Stomach (tissue), 9 donors: Measurements from ENCODE around the gene UGT2B17. TPM values are rescaled to one million over a fixed set of nuclear protein-coding genes. Genes with fewer than 3 reads are reported as not detected.
"Not testable (repeated sequence)": the region's sequence is repeated elsewhere in the genome, so short reads cannot be mapped to it uniquely, and the experiment has no call there.

Experiments used
- DNase-seq, 2 donors: peaks; one replicate each; pipeline versions ENCODE4 v3.0.0 to v3.0.0-alpha.2; 2013 to 2019
- H3K27ac ChIP-seq, 5 donors: fragments of 200-600 bp in 4 of 5; sonication (generic) in 4 of 5; one replicate each; pipeline ENCODE4 v1.5.1; 2013 to 2019; ENCODE audit warnings: mild to moderate bottlenecking in 1 of 5, moderate library complexity in 1 of 5
- H3K27me3 ChIP-seq, 3 donors: fragments of 200-600 bp; sonication (generic); one replicate each; pipeline ENCODE4 v1.5.1; 2017 to 2019; ENCODE audit warnings: mixed run types in 1 of 3
- H3K36me3 ChIP-seq, 4 donors: fragments of 200-600 bp; sonication (generic); 1 replicate in 3 of 4; 2 replicates in 1 of 4; pipeline ENCODE4 v1.5.1; 2016 to 2019
- H3K4me1 ChIP-seq, 4 donors: fragments of 200-600 bp; sonication (generic); one replicate each; pipeline ENCODE4 v1.5.1; 2016 to 2019
- H3K4me3 ChIP-seq, 4 donors: fragments of 200-600 bp; sonication (generic) in 3 of 4; one replicate each; pipeline ENCODE4 v1.5.1; 2016 to 2019; ENCODE audit warnings: mild to moderate bottlenecking in 1 of 4
- H3K9me3 ChIP-seq, 4 donors: fragments of 200-600 bp; sonication (generic); one replicate each; pipeline ENCODE4 v1.5.1; 2016 to 2019
- CTCF ChIP-seq, 7 experiments: fragments of 450-650 bp in 4 of 7; fragments of 200-600 bp in 3 of 7; sonication (generic) in 3 of 7; IDR thresholded peaks; one replicate each; pipeline ENCODE4 v1.5.1; 2016 to 2019; ENCODE audit warnings: antibody characterized with exemption in 7 of 7, control low read depth in 2 of 7, mild to moderate bottlenecking in 1 of 7
- EP300 ChIP-seq: sonication (generic); formaldehyde crosslinking; IDR thresholded peaks from one replicate; pipeline ENCODE4 v1.6.1; 2017; ENCODE audit warnings: antibody characterized with exemption
- POLR2A ChIP-seq, 4 donors: fragments of 450-650 bp; IDR thresholded peaks; one replicate each; pipeline ENCODE4 v1.6.1; 2016; ENCODE audit warnings: antibody characterized with exemption in 4 of 4, control low read depth in 2 of 4, mild to moderate bottlenecking in 1 of 4, moderate library complexity in 1 of 4
- POLR2AphosphoS5 ChIP-seq, 3 donors: sonication (generic); formaldehyde crosslinking; IDR thresholded peaks; one replicate each; pipeline ENCODE4 v1.6.1; 2016; ENCODE audit warnings: antibody characterized with exemption in 3 of 3
- WGBS, 5 donors: extraction: QIAGEN DNeasy Blood & Tissue Kit in 3 of 5; methylation state at CpG; one replicate each; pipeline versions ENCODE4 v1.1.5 to v1.1.7; 2013 to 2018; 5-methylcytosine and 5-hydroxymethylcytosine counted together
- intact Hi-C: fragments of 100-400 bp; cut with DNase I; formaldehyde crosslinking; loops from one replicate; pipeline ENCODE4 v1.15.1; 2023; ENCODE audit warnings: low total_unique reads
- polyA plus RNA-seq, 3 donors: library from polyadenylated mRNA; stranded (reverse); fragments of 200-250 nt; gene quantifications; one replicate each; pipeline ENCODE4 v1.2.3, GENCODE V29; 2013
- total RNA-seq, 5 donors: library from RNA; depleted of rRNA; stranded (reverse); fragments of >200 nt; gene quantifications; one replicate each; pipeline versions ENCODE4 v1.1.0 to v1.2.3, GENCODE V29; 2014 to 2016
- donor health status: healthy with polysubstance abuse.
- donor health status: Bipolar disorder and iron deficiency.
- donor health status: healthy.

The UGT2B17 gene
- total and polyA plus RNA-seq, 8 donors = 0.40 TPM; not detected in 7

- no peak for DNase-seq
Observed at GRCh38 chr4:68589790-68590189, 13.7 kb upstream of the UGT2B17 start.

GRCh38 chr4:68582339-68582717, 6.2 kb upstream of the UGT2B17 start:
- H3K4me3 ChIP-seq = no peak overlapping the region
- 69 to 82% (median 82%) methylated on average over 4 of the region's 4 CpGs; no CpG with 5 or more reads in 2 of the 5 donors for WGBS, 5 donors
- intact Hi-C loops = no loop called here
- no peaks in the 10 kb centered on the region for H3K36me3 ChIP-seq
- H3K9me3 ChIP-seq = no peaks in the 10 kb centered on the region
- H3K4me1 ChIP-seq = no peaks in the 10 kb centered on the region
- H3K27me3 ChIP-seq = no peaks in the 10 kb centered on the region
- no peak for DNase-seq
- TF ChIP-seq EP300 (no peak), CTCF (IDR thresholded peaks at IDR 0.05) (no peak), POLR2A (IDR thresholded peaks at IDR 0.05) (no peak), POLR2AphosphoS5 (IDR thresholded peaks at IDR 0.05) (no peak)
- no peak overlapping the region for H3K27ac ChIP-seq

More at GRCh38 chr4:68589790-68590189, 13.7 kb upstream of the UGT2B17 start:
- H3K4me1 ChIP-seq = no peaks in the 10 kb centered on the region
- intact Hi-C loops = no loop called here
- no peak overlapping the region for H3K4me3 ChIP-seq
- H3K27ac ChIP-seq = no peak overlapping the region
- H3K9me3 ChIP-seq = no peaks in the 10 kb centered on the region
- TF ChIP-seq EP300 (no peak), CTCF (IDR thresholded peaks at IDR 0.05) (no peak), POLR2A (IDR thresholded peaks at IDR 0.05) (no peak), POLR2AphosphoS5 (IDR thresholded peaks at IDR 0.05) (no peak)
- no peaks in the 10 kb centered on the region for H3K27me3 ChIP-seq
- no peaks in the 10 kb centered on the region for H3K36me3 ChIP-seq

GRCh38 chr4:68581383-68582338, 5.5 kb upstream of the UGT2B17 start:
- DNase-seq = no peak
- H3K9me3 ChIP-seq = no peaks in the 10 kb centered on the region
- intact Hi-C loops = no loop called here
- no peak overlapping the region for H3K4me3 ChIP-seq
- H3K36me3 ChIP-seq = no peaks in the 10 kb centered on the region
- H3K27me3 ChIP-seq = no peaks in the 10 kb centered on the region
- H3K27ac ChIP-seq = no peak overlapping the region
- TF ChIP-seq EP300 = no peak
- no peak for TF ChIP-seq POLR2AphosphoS5 (IDR thresholded peaks at IDR 0.05)
- no peak for TF ChIP-seq POLR2A (IDR thresholded peaks at IDR 0.05)
- TF ChIP-seq CTCF (IDR thresholded peaks at IDR 0.05) = no peak
- WGBS, 5 donors = 89 to 93% (median 90%) methylated on average over 6 of the region's 6 CpGs; no CpG with 5 or more reads in 2 of the 5 donors
- H3K4me1 ChIP-seq = no peaks in the 10 kb centered on the region

- TF ChIP-seq CTCF (IDR thresholded peaks at IDR 0.05) = no peak
- TF ChIP-seq POLR2AphosphoS5 (IDR thresholded peaks at IDR 0.05) = no peak
- no peak for TF ChIP-seq POLR2A (IDR thresholded peaks at IDR 0.05)
- no peak for TF ChIP-seq EP300
- no peak for DNase-seq
- Histone ChIP-seq H3K4me3 (no peak overlapping the region), H3K9me3 (no peaks in the 10 kb centered on the region), H3K27me3 (no peaks in the 10 kb centered on the region), H3K4me1 (no peaks in the 10 kb centered on the region), H3K36me3 (no peaks in the 10 kb centered on the region), H3K27ac (no peak overlapping the region)
- intact Hi-C loops = no loop called here
- WGBS, 5 donors = 95% methylated on average over 3 of the region's 3 CpGs; no CpG with 5 or more reads in 2 of the 5 donors
Observed at GRCh38 chr4:68577590-68577989, 1.5 kb upstream of the UGT2B17 start.

GRCh38 chr4:68575636-68576035, 486 bp downstream of the UGT2B17 start:
- H3K27ac ChIP-seq, intact Hi-C loops: not testable (repeated sequence)
- WGBS, 5 donors = 87 to 97% (median 94%) methylated on average over 5 of the region's 5 CpGs; no CpG with 5 or more reads in 2 of the 5 donors

More at GRCh38 chr4:68575636-68576035, 486 bp downstream of the UGT2B17 start:
- not testable (repeated sequence) for H3K4me1 ChIP-seq, H3K4me3 ChIP-seq, DNase-seq, H3K9me3 ChIP-seq, H3K36me3 ChIP-seq, H3K27me3 ChIP-seq
